Activated T-cell treated with anti-CD3 and anti-CD28 coated beads for 4 hours (primary cell): Measurements from ENCODE around the gene VLDLR.

Source experiments
- DNase-seq: peaks from one replicate; pipeline ENCODE4 v3.0.0-alpha.2; 2020

VLDLR gene

DNA sequence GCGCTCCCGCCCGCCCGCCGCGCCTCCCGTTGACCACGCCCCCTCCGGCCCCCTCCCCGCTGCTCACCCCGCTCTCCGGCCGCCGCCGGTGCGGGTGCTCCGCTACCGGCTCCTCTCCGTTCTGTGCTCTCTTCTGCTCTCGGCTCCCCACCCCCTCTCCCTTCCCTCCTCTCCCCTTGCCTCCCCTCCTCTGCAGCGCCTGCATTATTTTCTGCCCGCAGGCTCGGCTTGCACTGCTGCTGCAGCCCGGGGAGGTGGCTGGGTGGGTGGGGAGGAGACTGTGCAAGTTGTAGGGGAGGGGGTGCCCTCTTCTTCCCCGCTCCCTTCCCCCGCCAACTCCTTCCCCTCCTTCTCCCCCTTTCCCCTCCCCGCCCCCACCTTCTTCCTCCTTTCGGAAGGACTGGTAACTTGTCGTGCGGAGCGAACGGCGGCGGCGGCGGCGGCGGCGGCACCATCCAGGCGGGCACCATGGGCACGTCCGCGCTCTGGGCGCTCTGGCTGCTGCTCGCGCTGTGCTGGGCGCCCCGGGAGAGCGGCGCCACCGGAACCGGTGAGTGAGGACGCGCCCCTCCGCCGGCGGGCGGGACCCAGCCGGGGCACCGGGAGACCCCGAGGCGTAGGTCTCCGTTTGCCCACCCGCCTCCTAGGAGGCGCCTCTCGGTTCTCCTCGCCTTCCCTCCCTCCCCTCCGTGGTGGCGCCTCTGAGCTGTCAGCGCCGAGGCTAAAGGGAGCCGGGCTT, at the start of gene VLDLR:
Gene VLDLR, plus strand, starts transcription at position 66 of the 739 bp plus-strand sequence. Its CDS starts 403 bp downstream, at position 469.
- no peak for DNase-seq

DNA sequence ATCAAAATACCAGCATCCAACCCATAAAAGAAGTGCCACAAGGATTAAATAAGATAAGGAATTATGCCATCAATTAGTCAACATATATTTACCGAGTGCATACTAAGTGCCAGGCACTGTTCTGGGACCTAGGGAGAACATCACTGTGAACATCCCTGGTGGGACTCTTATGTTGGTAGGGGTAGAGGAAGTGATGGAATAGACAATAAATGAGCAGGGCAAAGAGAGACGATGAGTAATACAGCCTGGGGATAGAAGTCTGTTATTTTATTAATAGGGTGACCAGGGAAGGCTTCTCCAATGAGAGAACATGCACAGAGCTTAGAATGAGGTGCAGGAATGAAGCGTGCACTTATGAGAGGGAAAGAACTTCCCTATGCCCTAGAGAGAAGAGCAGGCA, 47.4 kb upstream of the VLDLR start:
- DNase-seq: no peak

DNA sequence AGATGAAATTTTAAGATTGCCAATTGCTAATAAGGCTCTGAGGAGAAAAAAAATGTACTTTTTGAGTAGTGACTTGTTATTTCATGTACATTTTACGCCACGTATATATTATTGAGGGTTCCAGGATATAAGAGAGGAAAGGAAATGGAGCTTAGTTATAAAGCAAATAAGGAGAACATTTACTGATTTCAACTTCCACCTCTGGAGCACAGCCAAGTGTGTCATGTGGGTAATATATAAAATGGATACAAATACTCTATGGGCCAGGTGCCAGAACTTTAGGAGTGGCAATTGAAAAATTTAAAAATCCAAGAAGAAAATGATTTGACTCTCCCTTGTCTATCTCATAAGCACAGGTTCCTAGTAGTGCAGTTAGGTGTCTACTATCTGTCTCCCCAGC, 45.0 kb upstream of the VLDLR start:
- DNase-seq: no peak

DNA sequence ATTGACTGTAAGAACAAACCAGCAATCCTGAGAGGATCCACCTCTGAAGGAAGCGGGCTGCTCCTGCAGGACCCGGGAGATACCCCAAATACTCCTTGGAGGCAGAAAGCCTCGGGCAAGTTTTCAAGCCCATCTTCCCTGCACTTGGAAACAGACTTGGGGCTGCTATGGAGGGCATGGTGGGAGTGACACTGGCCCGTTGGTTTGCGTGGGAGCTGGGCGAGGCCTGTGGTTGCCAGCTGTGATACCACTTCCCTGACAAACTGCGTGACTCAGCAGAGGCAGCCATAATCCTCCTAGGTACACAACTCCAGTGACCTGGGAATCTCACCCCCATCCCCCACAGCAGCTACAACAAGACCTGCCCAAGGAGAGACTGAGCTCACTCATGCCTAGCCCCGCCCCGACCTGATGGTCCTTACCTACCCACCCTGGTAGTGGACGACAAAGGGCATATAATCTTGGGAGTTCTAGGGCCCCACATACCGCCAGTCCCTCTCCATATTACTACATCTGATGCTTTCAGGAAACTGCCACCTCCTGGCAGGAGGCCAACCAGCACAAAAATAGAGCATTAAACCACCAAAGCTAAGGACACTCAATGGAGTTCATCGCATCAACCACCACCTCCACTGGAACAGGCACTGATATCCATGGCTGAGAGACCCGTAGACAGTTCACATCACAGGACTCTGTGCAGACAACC, 38.1 kb upstream of the VLDLR start:
- no peak for DNase-seq

DNA sequence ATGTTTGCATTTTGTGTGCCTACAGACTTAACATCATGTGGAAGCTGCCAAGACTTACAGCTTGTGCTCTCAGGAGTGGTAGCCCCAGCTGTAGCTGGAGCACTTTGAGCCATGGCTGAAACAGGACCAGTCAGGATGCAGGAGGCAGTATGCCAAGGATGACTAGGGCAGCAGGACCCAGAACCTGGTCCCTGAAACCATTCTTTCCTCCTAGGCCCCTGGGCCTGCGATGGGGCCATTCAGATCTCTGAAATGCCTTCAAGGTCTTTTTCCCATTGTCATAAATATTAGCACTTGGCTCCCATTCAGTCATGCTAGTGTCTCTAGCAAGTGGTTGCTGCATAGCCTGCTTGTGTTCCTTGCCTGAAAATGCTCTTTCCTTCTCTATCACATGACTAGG, 29.6 kb upstream of the VLDLR start:
- DNase-seq: no peak

DNA sequence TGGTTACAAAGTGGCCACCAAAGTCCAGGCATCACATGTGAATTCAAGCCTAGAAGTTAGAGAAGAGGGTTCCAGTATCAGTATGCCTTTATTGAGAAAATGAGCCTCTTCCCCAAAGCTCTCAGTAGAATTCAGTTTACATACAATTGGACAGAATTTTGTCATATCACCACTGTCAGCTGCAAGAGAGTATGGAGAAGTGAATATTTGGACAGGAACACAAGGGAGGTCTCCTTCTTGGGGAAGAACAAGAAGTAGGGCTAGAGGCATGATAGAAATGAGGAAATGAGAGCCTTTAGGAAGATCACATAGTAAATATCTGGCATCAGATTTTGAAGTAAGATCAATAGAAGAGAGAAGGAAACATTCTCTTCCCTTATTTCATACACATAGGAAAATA, 27.8 kb upstream of the VLDLR start:
- DNase-seq: no peak

DNA sequence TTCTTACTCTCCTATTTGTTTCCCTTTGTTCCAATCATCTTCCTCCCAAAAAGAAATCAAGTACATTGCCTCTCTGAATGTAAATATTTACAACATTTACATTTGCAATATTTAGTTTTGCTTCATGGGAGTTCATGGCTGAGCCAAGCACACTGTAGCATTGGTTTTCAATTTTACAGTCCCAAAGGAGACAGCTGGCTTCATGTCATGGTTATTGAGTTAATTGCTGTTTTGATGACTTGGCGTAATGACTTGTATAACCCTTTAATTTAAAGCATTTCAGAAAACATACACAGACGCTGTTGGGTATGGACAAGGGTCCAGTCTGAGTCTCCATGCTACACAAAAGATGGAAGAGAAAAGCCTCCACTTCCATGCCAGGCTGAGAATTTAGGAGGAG, 25.6 kb upstream of the VLDLR start:
- DNase-seq: no peak

DNA sequence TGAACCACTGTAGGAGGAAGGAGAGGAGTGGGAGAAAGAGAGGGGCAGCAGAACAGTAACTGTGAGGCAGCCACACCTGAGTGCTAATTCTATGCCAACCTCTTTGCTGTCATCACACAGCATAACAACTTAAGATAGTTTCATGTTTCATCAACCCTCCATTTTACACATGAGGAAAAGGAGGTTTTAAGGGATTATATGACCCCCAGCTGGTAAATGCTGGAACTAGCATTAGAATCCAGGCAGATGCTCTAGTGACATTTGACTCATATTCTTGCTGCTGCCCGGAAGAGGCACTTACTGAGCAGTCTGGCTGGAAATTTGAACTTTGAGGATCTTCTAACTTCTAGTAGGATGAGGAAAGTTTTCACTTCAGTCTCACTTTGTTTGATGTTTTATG, 24.1 kb upstream of the VLDLR start:
- DNase-seq: no peak

DNA sequence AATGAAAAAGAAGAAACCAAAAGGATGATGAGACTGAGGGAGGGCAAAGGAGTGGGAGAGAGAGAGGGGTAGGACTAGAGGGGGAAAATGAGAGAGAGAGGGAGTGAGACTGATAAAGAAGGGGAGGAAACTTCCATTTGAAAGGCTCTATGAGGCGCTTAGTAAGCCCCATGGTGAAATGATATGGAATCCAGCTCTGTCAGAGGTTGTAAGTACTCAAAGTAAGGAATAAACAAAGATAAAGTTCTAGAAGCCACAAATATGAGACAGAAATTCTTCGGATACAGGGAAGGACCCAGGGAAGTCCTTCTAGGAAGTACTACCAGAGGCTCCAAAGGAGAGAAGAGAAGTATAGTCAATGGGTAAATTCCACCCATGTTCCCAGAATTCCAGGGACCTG, 21.7 kb upstream of the VLDLR start:
- no peak for DNase-seq

DNA sequence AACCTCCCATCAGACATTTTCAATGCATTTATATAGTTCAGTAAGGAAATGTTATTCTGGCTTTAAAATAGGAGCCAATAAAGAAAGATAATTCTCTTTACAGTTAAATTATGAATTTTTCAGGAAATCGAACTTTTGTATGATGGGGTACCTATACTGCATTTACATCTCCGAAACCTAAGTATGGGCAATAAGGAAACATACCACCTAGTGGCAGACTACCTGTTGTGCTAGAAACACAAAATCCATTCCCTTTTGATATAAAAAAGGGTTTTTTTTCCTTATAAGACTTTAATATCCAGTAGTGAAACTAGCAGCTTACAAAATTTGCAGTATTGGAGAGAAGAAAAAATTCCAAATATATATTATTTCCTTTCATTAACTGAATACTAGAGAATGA, 21.3 kb upstream of the VLDLR start:
- no peak for DNase-seq

DNA sequence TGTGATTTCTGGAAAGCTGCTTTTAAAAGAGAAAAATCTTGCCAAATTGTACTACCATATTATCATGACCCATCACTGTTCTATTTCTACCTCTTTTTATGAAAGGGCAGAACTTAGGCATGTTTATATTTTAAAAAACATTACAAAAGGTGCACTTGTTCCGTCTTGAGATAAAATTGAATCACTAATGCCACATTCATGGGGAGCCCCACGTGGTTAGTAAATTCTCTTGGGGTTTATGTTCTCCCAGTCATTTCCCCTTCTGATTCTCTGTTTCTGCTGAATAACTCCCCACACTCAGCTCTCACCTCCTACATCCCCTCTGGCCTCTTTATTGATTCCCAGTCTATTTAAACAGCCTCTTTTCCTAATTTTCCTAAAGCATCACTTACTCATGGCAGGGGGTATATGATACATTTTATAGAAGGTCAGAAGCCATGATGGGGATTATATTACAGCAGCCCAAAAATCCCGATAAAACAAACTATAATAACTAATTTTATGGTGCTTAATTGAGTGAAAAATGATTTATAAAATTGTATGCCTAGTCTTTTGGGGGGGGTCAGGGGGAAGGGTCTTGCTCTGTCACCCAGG, 19.7 kb upstream of the VLDLR start:
- no peak for DNase-seq

DNA sequence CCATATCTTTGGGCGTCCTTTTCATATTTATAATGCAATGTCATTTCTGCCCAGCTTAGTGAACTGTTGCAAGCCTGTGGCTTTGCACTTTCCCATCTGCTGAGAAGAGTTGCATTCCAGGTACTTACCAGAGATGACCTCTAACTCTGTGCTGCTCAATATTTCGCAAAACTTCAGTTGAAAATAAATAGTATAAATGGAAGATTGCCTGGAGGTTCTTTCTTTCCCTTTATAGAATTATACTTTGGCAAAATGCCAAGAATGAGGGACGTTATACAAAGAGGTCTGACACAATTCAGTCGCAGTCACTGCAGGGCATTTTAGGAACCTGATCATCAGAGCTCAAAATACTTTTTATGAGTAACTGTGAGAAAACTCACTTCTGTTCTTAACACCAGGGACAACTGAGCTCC, 18.9 kb upstream of the VLDLR start:
- no peak for DNase-seq

DNA sequence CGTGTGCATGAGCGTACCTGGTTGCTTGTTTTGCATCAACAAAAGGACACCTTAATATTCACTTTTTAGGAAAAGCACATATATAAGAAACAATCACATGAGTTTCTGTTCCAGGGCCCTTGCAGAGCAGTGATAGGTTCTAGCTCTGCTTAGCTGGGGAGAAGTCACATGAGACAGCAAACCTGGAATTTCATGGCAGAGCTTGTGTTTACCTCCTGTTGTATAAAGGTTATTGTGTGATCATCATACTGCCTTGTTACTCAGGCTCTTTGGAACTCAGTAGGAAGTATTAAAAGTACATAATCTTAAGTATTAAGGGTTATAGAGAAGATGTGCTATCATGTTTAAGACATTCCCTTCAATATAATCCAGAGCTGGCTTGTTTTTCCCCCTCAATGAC, 18.0 kb upstream of the VLDLR start:
- no peak for DNase-seq

DNA sequence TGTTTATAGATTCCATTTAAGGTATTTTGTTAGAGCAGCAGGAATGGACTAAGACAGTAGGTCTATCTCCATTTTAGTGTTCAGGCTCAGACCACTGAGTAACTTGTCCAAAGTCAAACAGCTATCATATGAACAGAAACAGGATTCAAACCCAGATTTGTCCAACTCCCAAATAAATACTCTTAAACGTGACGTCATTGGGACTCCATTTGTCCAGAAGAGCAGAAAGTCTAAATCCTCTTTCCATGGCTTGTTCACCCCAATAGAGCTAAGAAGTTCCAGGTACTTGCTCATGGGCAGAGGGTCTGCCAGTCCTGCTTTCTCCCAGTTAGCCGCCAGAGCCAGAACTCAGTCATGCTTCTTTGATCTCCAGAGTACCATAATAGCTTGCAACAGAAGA, 16.3 kb upstream of the VLDLR start:
- DNase-seq: no peak

DNA sequence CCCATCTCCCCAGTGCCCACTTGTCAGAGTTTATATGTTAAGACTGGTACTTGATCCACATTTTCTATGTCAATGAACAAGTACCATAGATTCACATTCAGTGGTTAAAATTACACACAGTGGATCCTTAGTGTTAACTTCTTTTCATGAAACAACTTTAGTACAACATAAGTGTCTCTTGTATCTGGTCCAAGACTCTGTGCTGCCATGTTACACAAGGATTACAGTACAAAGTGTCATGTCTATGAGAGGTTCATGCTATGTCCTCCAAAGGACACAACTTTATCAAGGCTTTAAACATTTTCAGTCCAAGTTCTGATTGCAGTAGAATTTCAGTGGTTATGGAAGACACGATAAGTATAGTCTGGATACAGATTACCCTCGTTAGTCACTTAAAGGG, 13.3 kb upstream of the VLDLR start:
- DNase-seq: no peak

DNA sequence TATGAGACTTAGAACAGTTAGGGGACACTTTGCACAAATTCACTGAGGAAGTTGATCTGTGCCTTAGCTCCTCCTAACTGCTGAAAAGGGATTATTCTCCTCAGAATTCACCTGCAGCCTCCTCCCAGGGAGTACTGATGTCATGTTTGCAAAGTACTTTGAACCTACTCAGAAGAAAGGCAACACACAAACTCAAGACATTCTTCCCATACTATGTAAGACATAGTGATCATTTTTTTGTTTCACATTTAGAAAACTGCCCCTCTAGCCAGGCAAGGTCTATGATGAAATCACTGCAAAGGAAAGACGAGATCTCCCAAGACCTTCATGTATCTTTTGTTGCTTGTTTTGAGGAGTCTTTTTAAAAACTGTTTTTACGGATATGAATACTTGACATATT, 10.6 kb upstream of the VLDLR start:
- DNase-seq: no peak

DNA sequence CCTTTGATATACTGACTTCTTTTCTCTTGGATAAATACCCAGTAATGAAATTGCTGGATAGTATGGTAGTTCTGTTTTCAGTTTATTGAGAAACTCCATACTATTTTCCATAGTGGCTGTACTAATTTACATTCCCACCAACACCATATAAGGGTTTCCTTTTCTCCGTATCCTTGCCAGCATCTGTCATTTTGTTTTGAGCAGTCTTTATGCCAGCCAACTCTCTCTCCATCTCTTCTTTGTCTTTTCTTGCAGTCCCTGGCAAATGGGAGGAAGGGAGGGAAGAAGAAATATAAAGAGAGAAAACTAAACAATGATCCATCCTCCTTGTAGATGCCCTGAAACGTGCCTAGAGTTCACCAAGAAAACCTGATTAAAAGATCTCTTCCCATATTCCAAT, 9.6 kb upstream of the VLDLR start:
- DNase-seq: no peak

DNA sequence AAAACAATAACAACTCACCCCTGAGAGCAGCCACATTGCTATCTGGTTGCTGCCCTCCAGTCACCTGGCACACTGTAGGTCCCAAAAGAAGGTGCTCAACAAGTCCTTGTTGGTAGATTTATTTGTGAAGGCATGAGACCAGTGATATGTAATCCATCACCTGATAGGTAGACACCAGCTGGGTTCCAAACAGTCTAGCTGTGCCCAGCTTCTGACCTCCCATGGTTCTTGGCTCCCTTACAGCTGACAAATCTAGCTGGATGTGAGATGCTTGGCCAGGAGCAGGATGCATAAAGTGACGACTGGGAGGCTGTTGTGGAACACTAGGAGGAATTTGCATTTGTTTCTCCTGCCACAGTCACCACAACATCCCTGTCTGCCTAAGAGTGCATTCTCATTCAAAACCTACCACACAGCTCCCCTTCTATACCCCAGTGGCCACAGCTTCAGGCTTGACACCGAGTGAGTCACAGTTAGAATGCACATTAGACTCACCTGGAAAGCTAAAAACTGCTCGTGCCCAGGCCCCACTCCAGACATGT, 7.8 kb upstream of the VLDLR start:
- no peak for DNase-seq

DNA sequence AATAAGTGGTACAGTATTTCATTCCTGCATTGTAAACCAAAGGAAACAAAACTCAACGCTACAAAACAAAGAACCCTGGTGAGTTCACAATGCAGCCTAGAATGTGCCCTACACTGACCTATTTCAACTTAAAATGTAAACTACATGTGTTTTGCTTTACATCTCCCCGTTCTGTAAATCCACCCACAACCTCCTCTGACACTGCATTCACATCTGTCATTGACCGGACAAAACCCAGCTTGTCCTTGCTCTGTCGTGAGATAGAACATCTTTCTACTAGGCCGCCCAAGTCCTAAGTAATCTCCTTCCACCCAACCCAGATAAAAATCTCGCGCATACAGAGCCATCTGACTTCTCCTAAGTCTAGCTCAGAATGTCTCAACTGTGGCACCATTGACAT, 6.1 kb upstream of the VLDLR start:
- DNase-seq: no peak

DNA sequence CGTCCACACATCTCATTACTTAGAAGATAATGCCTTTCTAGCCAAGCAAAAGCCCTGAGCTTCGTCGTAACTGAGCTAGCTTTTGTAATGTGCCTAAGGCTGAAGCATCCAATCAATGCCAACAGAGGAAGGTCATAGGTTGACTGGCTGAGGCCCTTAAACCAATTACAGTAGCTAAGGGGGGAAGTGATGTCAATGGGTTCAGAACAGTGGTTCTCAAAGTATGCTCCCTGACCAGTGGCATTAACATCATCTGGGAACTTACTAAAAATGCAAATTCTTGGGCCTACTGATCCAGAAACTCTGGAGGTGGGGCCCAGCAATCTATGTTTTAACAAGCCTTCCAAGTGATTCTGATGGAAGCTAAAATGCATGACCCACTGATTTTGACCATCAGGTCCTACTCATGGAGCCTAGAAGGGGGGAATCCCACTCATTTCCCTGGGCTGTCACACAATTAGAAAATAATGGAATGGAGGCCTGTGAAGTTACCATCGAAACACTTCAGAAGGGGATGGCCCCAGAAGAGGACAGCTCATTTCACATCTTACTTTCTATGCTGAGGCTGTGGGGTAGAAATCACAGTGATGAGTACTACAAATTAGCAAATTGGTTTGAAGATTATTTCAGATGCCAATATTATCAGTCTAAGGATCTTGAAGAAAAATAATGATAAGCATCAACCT, 4.8 kb upstream of the VLDLR start:
- DNase-seq: no peak

DNA sequence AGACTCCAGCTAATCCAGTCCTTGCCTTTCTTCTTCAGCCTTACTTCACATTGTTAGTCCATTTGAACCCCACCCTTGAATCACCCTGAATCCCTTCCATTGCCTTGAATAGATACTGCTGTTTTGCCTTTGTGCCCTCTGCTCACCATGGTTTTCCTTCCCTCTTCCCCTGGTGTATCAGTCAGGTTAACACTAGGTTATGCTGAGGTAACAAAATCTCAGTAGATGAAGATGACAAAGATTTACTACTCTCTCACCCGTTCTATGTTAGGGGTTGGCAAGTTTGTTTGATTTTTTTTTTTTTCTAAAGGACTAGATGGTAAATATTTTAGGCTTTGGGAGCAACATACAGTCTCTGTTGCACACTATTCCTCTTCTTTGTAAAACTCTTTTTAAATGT, 3.3 kb upstream of the VLDLR start:
- DNase-seq: no peak

DNA sequence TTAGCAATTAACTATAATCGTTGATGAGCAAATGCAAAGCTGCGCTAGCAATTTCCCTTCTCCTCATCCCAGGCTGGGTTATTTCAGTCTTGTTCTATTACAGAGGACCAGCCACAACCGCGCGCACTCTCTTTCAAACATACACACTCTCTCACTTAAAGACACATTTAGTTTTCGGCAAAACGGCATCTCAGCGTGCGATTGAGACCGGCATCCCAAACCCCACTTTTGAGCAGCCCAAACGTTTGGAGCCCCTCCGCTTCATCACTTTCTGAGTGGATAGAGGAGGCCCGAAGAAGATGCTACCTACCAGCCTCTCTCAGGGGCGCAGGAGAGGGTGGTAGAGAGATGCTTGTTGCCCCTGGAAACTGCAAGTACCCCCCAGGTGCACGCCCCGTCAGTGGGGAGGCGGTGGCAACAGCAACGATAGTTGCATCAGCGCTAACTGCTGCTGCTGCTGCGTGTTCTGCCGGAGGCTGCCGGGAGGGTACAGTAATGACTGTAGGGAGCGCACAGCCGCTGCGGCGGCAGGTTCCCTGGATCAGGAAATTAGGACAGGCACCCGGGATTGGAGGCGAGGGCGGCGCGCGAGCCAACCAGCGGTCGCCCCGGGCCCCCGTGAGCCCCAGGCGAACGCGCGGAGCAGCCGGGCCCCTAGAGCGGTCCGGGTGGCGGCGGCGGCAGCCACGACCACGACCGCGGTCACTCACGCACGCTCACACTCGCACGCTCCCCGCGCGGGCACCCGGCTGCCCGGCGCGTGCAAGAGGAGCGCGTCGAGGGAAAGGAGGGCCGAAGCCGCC, 467 bp upstream of the VLDLR start:
- DNase-seq: no peak
